ENCODE measurements around the gene CDK16.

CDK16 gene

GRCh38 chrX:47212381-47213293 is 5.8 kb upstream of the CDK16 start:
- H3K4me3 ChIP-seq (replicated peaks; ENCODE audit: low read depth, low read length): no peak overlapping the region
- DNase-seq (ENCODE audit: extremely low read depth, low read depth): no peak
- no peak for TF ChIP-seq CTCF (IDR thresholded peaks at IDR 0.05; ENCODE audit: low read depth, low read length, missing control alignments)

- no peak overlapping the region for H3K4me3 ChIP-seq (replicated peaks; ENCODE audit: low read depth, low read length)
- DNase-seq (ENCODE audit: extremely low read depth, low read depth): no peak
- TF ChIP-seq CTCF (IDR thresholded peaks at IDR 0.05; ENCODE audit: low read depth, low read length, missing control alignments): no peak
These were observed 3.9 kb upstream of the CDK16 start for GRCh38 chrX:47214435-47215077.

GRCh38 chrX:47215291-47215900 is 3.1 kb upstream of the CDK16 start:
- H3K4me3 ChIP-seq (replicated peaks; ENCODE audit: low read depth, low read length): no peak overlapping the region
- DNase-seq (ENCODE audit: extremely low read depth, low read depth): no peak
- TF ChIP-seq CTCF (IDR thresholded peaks at IDR 0.05; ENCODE audit: low read depth, low read length, missing control alignments): no peak

GRCh38 chrX:47216393-47216925 is 2.0 kb upstream of the CDK16 start:
- no peak for TF ChIP-seq CTCF (IDR thresholded peaks at IDR 0.05; ENCODE audit: low read depth, low read length, missing control alignments)
- H3K4me3 ChIP-seq (replicated peaks; ENCODE audit: low read depth, low read length): no peak overlapping the region
- no peak for DNase-seq (ENCODE audit: extremely low read depth, low read depth)

- peak; percentile 32 for DNase-seq (ENCODE audit: extremely low read depth, low read depth)
- H3K4me3 ChIP-seq (replicated peaks; ENCODE audit: low read depth, low read length): peak overlapping the region; percentile 14; the same call in 1 of the 2 replicates
These were observed 1.2 kb upstream of the CDK16 start for GRCh38 chrX:47217121-47217851.

More at GRCh38 chrX:47217121-47217851, 1.2 kb upstream of the CDK16 start:
- no peak for TF ChIP-seq CTCF (IDR thresholded peaks at IDR 0.05; ENCODE audit: low read depth, low read length, missing control alignments)

All from HFF-Myc (cell line).